GM12878 (cell line): ENCODE results near the gene ARMC2.

ENCODE experiments used
- CTCF ChIP-seq, 3 experiments: IDR thresholded peaks in 2 of 3; conservative IDR thresholded peaks in 1 of 3; 2 replicates each; pipeline ENCODE4 v1.5.1; 2011; ENCODE audit warnings: low read depth in 3 of 3, low read length in 3 of 3, mild to moderate bottlenecking in 3 of 3, control low read depth in 2 of 3, moderate library complexity in 2 of 3, inconsistent platforms in 1 of 3, mixed read lengths in 1 of 3; ENCODE audit not compliant: control insufficient read depth in 2 of 3, insufficient read depth in 1 of 3; ENCODE audit errors: extremely low read depth in 1 of 3
- HDAC2 ChIP-seq: fragments of 200-600 bp; sonication (generic); IDR thresholded peaks from 2 replicates; pipeline ENCODE4 v1.6.1; 2017
- MAX ChIP-seq: IDR thresholded peaks from 2 replicates; pipeline ENCODE4 v1.6.1; 2012; ENCODE audit warnings: low read depth, low read length, improper control_type of control experiment
- NFYB ChIP-seq: IDR thresholded peaks from 2 replicates; pipeline ENCODE4 v1.6.1; 2011; ENCODE audit warnings: low read depth, mild to moderate bottlenecking, low read length, improper control_type of control experiment, moderate library complexity; ENCODE audit not compliant: insufficient read depth
- PKNOX1 ChIP-seq: fragments of 450-650 bp; IDR thresholded peaks from 2 replicates; pipeline ENCODE4 v1.6.1; 2016; ENCODE audit warnings: mild to moderate bottlenecking
- SP1 ChIP-seq: IDR thresholded peaks from one replicate; pipeline ENCODE4 v1.6.1; 2011; ENCODE audit warnings: low read depth, low read length
- STAT3 ChIP-seq: IDR thresholded peaks from 2 replicates; pipeline ENCODE4 v1.6.1; 2011; ENCODE audit warnings: low read depth, low read length, improper control_type of control experiment
- TAF1 ChIP-seq: IDR thresholded peaks from 2 replicates; pipeline ENCODE4 v1.6.1; 2011; ENCODE audit warnings: mild to moderate bottlenecking, low read depth, low read length, borderline replicate concordance

GRCh38 chr6:109008054-109008453, 159.8 kb downstream of the ARMC2 start:
- TF ChIP-seq PKNOX1, result no peak
- no peak for TF ChIP-seq CTCF (IDR thresholded peaks at IDR 0.05 in 2 of 3, conservative IDR thresholded peaks at IDR 0.05 in 1 of 3; ENCODE audit: control insufficient read depth in 2 of 3, extremely low read depth in 1 of 3, insufficient read depth in 1 of 3, low read depth in 3 of 3, low read length in 3 of 3)
- TF ChIP-seq NFYB, result no peak
- TF ChIP-seq STAT3, result no peak
- no peak for TF ChIP-seq MAX
- TF ChIP-seq HDAC2, result no peak
- no peak for TF ChIP-seq SP1
- no peak for TF ChIP-seq TAF1
